ENCODE measurements around the gene PXMP2. TPM values are rescaled to one million over a fixed set of nuclear protein-coding genes. Genes with fewer than 3 reads are reported as not detected.

The PXMP2 gene
- total and polyA plus RNA-seq, 9 donors: 12.4 to 45.0 (median 27.4) TPM

GRCh38 chr12:132662901-132663755 is 24.3 kb upstream of the PXMP2 start:
- intact Hi-C loops (cut with DNase I): no loop called here
- Histone ChIP-seq H3K36me3 (no peaks in the 10 kb centered on the region), H3K4me3 (no peak overlapping the region)

DNA sequence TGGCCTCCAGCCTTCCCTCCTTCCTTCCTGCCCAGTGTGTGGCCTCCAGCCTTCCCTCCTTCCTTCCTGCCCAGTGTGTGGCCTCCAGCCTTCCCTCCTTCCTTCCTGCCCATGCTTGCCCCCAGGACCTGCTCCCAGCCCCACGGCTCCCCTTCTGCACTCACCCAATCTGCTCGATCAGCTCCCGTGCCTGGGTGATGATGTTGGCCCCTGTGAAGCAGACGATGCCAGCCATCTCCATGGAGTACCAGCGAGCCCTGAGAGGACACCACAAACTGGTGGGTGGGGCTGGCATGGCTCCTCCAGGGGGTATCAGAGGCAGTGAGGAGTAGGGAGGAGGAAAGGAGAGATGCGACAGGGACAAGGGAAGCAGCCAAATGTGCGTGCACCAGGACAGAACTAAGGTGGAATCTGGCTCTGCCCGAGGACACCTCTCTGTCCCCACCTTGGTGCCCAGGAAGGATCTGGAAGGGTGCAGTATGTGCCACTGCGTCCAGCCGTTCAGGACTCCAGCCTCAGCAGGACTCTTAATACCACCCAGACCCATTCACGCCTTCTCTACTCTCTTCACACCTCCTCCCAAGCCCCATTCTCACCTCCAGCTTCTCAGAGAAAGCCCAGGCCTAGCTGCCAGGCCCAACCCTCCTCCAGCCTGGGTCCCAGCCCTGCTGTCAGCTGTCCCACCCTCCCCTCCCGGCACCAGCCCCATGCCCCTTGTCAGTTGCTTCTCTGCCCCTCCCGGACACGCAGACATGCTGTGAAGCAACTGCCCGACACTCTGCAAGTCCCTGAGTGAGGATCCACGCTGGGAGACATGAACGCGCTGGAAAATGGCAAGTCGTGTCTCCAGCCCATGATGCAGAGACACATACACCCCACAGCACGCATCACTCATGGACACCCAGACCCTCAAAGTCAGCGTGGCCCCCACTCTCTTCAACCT is 22.9 kb upstream of the PXMP2 start:
- H3K27ac ChIP-seq: no peak overlapping the region
- H3K36me3 ChIP-seq: no peaks in the 10 kb centered on the region
- H3K4me3 ChIP-seq: no peak overlapping the region
- TF ChIP-seq EP300 (IDR thresholded peaks at IDR 0.05) (no peak), POLR2A (IDR thresholded peaks at IDR 0.05) (no peak)
- TF ChIP-seq, protein P1, sequence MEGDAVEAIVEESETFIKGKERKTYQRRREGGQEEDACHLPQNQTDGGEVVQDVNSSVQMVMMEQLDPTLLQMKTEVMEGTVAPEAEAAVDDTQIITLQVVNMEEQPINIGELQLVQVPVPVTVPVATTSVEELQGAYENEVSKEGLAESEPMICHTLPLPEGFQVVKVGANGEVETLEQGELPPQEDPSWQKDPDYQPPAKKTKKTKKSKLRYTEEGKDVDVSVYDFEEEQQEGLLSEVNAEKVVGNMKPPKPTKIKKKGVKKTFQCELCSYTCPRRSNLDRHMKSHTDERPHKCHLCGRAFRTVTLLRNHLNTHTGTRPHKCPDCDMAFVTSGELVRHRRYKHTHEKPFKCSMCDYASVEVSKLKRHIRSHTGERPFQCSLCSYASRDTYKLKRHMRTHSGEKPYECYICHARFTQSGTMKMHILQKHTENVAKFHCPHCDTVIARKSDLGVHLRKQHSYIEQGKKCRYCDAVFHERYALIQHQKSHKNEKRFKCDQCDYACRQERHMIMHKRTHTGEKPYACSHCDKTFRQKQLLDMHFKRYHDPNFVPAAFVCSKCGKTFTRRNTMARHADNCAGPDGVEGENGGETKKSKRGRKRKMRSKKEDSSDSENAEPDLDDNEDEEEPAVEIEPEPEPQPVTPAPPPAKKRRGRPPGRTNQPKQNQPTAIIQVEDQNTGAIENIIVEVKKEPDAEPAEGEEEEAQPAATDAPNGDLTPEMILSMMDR (IDR thresholded peaks at IDR 0.05): no peak
- 90 to 92% (median 91%) methylated on average over 21 of the region's 21 CpGs for WGBS, 3 donors
- H3K4me1 ChIP-seq (ENCODE audit: insufficient read depth): no peaks in the 10 kb centered on the region
- no peak for DNase-seq
- intact Hi-C loops (cut with DNase I): no loop called here
- no peaks in the 10 kb centered on the region for H3K27me3 ChIP-seq
- no peaks in the 10 kb centered on the region for H3K9me3 ChIP-seq

More at GRCh38 chr12:132662901-132663755, 24.3 kb upstream of the PXMP2 start:
- Histone ChIP-seq H3K9me3 (no peaks in the 10 kb centered on the region), H3K27ac (no peak overlapping the region), H3K27me3 (no peaks in the 10 kb centered on the region), H3K4me1 (ENCODE audit: insufficient read depth) (no peaks in the 10 kb centered on the region)
- 90 to 93% (median 91%) methylated on average over 29 of the region's 29 CpGs for WGBS, 3 donors
- DNase-seq: no peak
- no peak for TF ChIP-seq EP300 (IDR thresholded peaks at IDR 0.05)
- no peak for TF ChIP-seq POLR2A (IDR thresholded peaks at IDR 0.05)
- TF ChIP-seq, protein P1 (IDR thresholded peaks at IDR 0.05): no peak

DNA sequence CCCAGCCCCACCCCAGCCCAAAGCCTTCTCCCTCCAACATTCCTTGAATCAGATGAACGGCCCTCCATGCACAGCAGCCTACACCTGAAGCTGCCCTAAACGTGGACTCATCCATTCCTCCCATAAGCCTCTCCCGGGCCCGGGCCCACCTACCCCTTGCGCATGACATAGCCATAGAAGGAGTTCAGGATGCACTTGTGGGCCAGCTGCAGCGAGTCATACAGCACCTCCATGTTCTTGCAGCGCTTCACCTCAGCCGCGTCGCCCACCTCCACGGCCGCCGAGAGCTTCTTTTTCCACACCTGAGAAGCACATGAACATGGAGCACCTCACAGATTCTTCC is 22.3 kb upstream of the PXMP2 start:
- intact Hi-C loops (cut with DNase I): no loop called here
- H3K36me3 ChIP-seq: no peaks in the 10 kb centered on the region
- TF ChIP-seq EP300 (IDR thresholded peaks at IDR 0.05): no peak
- TF ChIP-seq, protein P1 (IDR thresholded peaks at IDR 0.05): no peak
- no peak for TF ChIP-seq POLR2A (IDR thresholded peaks at IDR 0.05)
- no peak for DNase-seq
- whole genome bisulfite sequencing, 3 donors: 94 to 96% (median 94%) methylated on average over 13 of the region's 13 CpGs
- no peaks in the 10 kb centered on the region for H3K4me1 ChIP-seq (ENCODE audit: insufficient read depth)
- no peak overlapping the region for H3K4me3 ChIP-seq
- no peaks in the 10 kb centered on the region for H3K27me3 ChIP-seq
- no peaks in the 10 kb centered on the region for H3K9me3 ChIP-seq
- H3K27ac ChIP-seq: no peak overlapping the region

- Histone ChIP-seq H3K36me3 (no peaks in the 10 kb centered on the region), H3K9me3 (no peaks in the 10 kb centered on the region), H3K27me3 (no peaks in the 10 kb centered on the region), H3K27ac (no peak overlapping the region), H3K4me1 (ENCODE audit: insufficient read depth) (no peaks in the 10 kb centered on the region), H3K4me3 (no peak overlapping the region)
- DNase-seq: no peak
- TF ChIP-seq, protein P1 (IDR thresholded peaks at IDR 0.05): no peak
- TF ChIP-seq EP300 (IDR thresholded peaks at IDR 0.05) (no peak), POLR2A (IDR thresholded peaks at IDR 0.05) (no peak)
- intact Hi-C loops (cut with DNase I): no loop called here
- WGBS, 3 donors: 94 to 96% (median 96%) methylated on average over 6 of the region's 6 CpGs
These were observed 21.6 kb upstream of the PXMP2 start for GRCh38 chr12:132665794-132666193.
